ENCODE data around the gene MIF4GD. TPM values are rescaled to one million over a fixed set of nuclear protein-coding genes. Genes with fewer than 3 reads are reported as not detected.

MIF4GD gene
- total and polyA plus RNA-seq, 2 experiments from 2014 or later, result 11.3 to 15.9 TPM

- no peaks in the 10 kb centered on the region for H4K20me1 ChIP-seq (replicated peaks; ENCODE audit: insufficient read depth)
- no peak for TF ChIP-seq ETS1 (IDR thresholded peaks at IDR 0.05)
- no peak for TF ChIP-seq ZNF462 (CRISPR knock-in tag; IDR thresholded peaks at IDR 0.05)
- no peak for TF ChIP-seq JUNB (IDR thresholded peaks at IDR 0.05; ENCODE audit: unreplicated experiment)
- no peak for TF ChIP-seq POLR2AphosphoS5 (IDR thresholded peaks at IDR 0.05; ENCODE audit: low read depth)
- no peak for TF ChIP-seq CREB1 (CRISPR knock-in tag; IDR thresholded peaks at IDR 0.05; ENCODE audit: low read depth)
- no peak for TF ChIP-seq EZH2phosphoT487 (IDR thresholded peaks at IDR 0.05; ENCODE audit: unreplicated experiment)
- TF ChIP-seq EZH2 (IDR thresholded peaks at IDR 0.05; ENCODE audit: low read depth, unreplicated experiment), result no peak
- TF ChIP-seq ZNF331 (CRISPR knock-in tag; IDR thresholded peaks at IDR 0.05; ENCODE audit: low read depth), result no peak
- TF ChIP-seq ZNF114 (CRISPR knock-in tag; IDR thresholded peaks at IDR 0.05), result no peak
- TF ChIP-seq STAT1 (IDR thresholded peaks at IDR 0.05; ENCODE audit: unreplicated experiment), result no peak
- TF ChIP-seq REST (IDR thresholded peaks at IDR 0.05; ENCODE audit: unreplicated experiment), result no peak
- TF ChIP-seq NANOG (IDR thresholded peaks at IDR 0.05; ENCODE audit: borderline replicate concordance), result no peak
- TF ChIP-seq CTCF (conservative IDR thresholded peaks at IDR 0.05; ENCODE audit: low read depth in 2 of 2), result no peak
- no peaks in the 10 kb centered on the region for H3K36me3 ChIP-seq (ENCODE audit: insufficient read depth)
- ATAC-seq (no peak), DNase-seq (ENCODE audit: low spot score) (no peak)
- no peak overlapping the region for H2AFZ ChIP-seq
- Mint-ChIP-seq H3K36me3 (ENCODE audit: low read depth) (no peaks in the 10 kb centered on the region), H3K9me3 (no peaks in the 10 kb centered on the region), H3K27me3 (ENCODE audit: insufficient read depth, low read depth, poor library complexity) (no peaks in the 10 kb centered on the region), H3K4me1 (no peaks in the 10 kb centered on the region), H3K27ac (no peak overlapping the region), H3K4me3 (no peak overlapping the region)
- no peaks in the 10 kb centered on the region for H3K27me3 ChIP-seq (ENCODE audit: insufficient read depth)
- no peak overlapping the region for H3K4me2 ChIP-seq
- no peaks in the 10 kb centered on the region for H3K79me2 ChIP-seq (replicated peaks; ENCODE audit: insufficient read depth)
- H3F3A ChIP-seq (replicated peaks; ENCODE audit: low read depth), result no peaks in the 10 kb centered on the region
- no peaks in the 10 kb centered on the region for H3K4me1 ChIP-seq (ENCODE audit: insufficient read depth)
- H3K4me3 ChIP-seq, result no peak overlapping the region
- H3K9me2 ChIP-seq (ENCODE audit: insufficient read depth), result no peaks in the 10 kb centered on the region
- H3K27ac ChIP-seq (ENCODE audit: low read depth), result no peak overlapping the region
These were observed 29.2 kb upstream of the MIF4GD start for GRCh38 chr17:75300280-75300679.
